ENCODE data around the gene DSC2.

GRCh38 chr18:31049189-31049588, 53.0 kb downstream of the DSC2 start:
- TF ChIP-seq, protein P1, sequence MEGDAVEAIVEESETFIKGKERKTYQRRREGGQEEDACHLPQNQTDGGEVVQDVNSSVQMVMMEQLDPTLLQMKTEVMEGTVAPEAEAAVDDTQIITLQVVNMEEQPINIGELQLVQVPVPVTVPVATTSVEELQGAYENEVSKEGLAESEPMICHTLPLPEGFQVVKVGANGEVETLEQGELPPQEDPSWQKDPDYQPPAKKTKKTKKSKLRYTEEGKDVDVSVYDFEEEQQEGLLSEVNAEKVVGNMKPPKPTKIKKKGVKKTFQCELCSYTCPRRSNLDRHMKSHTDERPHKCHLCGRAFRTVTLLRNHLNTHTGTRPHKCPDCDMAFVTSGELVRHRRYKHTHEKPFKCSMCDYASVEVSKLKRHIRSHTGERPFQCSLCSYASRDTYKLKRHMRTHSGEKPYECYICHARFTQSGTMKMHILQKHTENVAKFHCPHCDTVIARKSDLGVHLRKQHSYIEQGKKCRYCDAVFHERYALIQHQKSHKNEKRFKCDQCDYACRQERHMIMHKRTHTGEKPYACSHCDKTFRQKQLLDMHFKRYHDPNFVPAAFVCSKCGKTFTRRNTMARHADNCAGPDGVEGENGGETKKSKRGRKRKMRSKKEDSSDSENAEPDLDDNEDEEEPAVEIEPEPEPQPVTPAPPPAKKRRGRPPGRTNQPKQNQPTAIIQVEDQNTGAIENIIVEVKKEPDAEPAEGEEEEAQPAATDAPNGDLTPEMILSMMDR (IDR thresholded peaks at IDR 0.05), result no peak
- TF ChIP-seq POLR2A (IDR thresholded peaks at IDR 0.05), result no peak

All from uterus (tissue), 2 donors.